GM10266 (cell line): ENCODE results near the gene C10orf120.

ENCODE experiments used
- DNase-seq: peaks from one replicate; pipeline ENCODE4 v3.0.0; 2012; ENCODE audit errors: extremely low spot score
- CTCF ChIP-seq: IDR thresholded peaks from 2 replicates; pipeline ENCODE4 v1.5.1; 2012; ENCODE audit warnings: mild to moderate bottlenecking, low read depth; ENCODE audit not compliant: control insufficient read depth, insufficient read depth; ENCODE audit errors: missing control alignments

Gene C10orf120

DNA sequence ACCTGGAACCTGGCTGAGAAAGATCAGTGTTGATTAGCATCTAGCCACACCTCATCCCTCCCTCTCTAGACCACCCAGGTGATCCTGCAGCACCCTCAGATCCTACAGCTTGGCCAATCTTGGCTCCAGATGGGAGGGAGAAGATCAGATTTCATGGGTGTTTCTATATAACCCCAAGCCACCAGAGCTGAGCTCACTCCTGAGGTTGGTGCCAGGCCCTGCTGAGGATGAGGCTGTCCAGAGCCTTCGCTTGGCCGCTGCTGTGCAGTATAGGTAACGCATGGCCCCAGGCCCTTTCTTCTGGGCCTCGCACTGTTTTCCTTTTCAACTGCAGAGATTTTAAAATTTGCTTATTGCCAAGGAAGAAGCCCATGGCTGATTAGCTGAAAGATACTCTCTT is 27.0 kb downstream of the C10orf120 start:
- no peak for TF ChIP-seq CTCF

GRCh38 chr10:122671355-122671754 is 28.3 kb downstream of the C10orf120 start:
- no peak for TF ChIP-seq CTCF
- DNase-seq: no peak

More for the DNA sequence above, 27.0 kb downstream of the C10orf120 start:
- no peak for DNase-seq

- no peak for TF ChIP-seq CTCF
- no peak for DNase-seq
Observed at GRCh38 chr10:122669842-122670241, 29.8 kb downstream of the C10orf120 start.

DNA sequence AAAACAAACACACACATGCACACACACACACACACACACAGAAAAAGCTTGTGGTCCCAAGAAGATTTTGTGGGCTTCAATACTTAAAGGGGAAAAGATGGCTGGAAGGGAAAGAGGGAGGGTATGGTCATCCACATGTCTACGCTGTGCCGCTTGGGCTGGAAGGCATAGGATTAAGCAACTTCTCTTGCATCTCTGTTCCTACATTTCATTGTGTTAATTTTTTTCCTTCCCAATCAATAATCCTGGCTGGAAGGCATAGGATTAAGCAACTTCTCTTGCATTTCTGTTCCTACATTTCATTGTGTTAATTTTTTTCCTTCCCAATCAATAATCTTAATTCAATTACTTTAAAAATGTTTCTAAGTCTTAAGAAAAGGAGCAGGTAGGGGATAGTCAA is 30.6 kb downstream of the C10orf120 start:
- no peak for DNase-seq
- no peak for TF ChIP-seq CTCF

DNA sequence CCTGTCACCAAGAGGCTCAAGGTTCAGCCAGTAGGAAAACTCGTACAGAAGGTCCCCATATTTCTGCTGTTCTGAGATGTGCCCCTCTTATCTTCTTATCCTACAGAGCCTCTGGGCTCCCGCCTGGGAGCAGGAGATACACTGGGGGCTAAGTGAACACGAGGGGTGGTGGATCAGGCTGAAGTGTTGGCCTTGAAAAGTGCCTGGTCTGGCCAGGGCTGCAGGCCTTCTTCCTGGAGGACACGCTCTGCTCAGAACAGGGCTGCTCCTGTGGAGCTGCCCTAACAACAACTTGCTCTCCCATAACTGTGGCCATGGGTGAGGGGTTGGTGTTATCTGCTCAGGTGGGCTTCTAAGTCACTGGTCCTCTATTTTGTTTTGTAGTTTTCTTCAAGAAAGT is 33.7 kb downstream of the C10orf120 start:
- TF ChIP-seq CTCF: no peak
- DNase-seq: no peak

DNA sequence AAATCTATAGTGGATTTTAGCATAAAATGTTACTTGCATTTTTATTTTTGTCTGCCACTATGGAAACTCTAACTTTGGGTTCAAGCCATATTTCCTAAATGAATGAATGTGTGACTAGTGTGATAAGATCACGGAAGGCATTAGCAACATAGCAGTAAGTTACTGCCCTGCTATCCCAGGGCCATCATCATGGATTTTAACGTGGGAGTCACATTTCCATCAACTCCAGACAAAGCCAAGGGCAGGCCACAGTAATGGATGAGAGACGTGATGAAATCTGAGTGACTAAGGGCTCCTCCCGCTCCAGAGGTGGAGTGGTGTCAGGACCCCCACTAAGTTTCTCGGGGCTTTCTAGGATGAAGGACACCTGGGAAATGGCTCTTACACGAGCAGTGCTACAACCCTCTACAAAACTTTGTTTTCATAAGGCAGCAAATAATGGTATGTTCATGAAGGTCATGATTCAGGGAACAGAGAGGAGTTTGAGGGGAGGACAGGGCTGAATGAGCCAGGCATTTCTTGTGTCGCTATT is 34.3 kb downstream of the C10orf120 start:
- no peak for DNase-seq
- TF ChIP-seq CTCF: no peak

- TF ChIP-seq CTCF: no peak
- no peak for DNase-seq
Observed at GRCh38 chr10:122664501-122664900, 35.1 kb downstream of the C10orf120 start.
